ENCODE data around the gene ICAM3. TPM values are rescaled to one million over a fixed set of nuclear protein-coding genes. Genes with fewer than 3 reads are reported as not detected.
A peak's percentile ranks its signal among the peaks of the same experiment; 100 is the strongest.

ICAM3 gene
- total RNA-seq, 1 donor from 2014 or later, result 6.8 TPM

- DNase-seq (ENCODE audit: low read depth), result no peak
- Histone ChIP-seq H3K27me3 (ENCODE audit: control insufficient read depth, insufficient read depth, low read length) (no peaks in the 10 kb centered on the region), H3K36me3 (ENCODE audit: control insufficient read depth, insufficient read depth, low read length) (peaks cover 5% of the 10 kb centered on the region), H3K4me3 (ENCODE audit: low read depth, low read length) (peak overlapping the region; percentile 97)
- TF ChIP-seq, protein P1, sequence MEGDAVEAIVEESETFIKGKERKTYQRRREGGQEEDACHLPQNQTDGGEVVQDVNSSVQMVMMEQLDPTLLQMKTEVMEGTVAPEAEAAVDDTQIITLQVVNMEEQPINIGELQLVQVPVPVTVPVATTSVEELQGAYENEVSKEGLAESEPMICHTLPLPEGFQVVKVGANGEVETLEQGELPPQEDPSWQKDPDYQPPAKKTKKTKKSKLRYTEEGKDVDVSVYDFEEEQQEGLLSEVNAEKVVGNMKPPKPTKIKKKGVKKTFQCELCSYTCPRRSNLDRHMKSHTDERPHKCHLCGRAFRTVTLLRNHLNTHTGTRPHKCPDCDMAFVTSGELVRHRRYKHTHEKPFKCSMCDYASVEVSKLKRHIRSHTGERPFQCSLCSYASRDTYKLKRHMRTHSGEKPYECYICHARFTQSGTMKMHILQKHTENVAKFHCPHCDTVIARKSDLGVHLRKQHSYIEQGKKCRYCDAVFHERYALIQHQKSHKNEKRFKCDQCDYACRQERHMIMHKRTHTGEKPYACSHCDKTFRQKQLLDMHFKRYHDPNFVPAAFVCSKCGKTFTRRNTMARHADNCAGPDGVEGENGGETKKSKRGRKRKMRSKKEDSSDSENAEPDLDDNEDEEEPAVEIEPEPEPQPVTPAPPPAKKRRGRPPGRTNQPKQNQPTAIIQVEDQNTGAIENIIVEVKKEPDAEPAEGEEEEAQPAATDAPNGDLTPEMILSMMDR (IDR thresholded peaks at IDR 0.05; ENCODE audit: insufficient read depth, low read length, poor library complexity, severe bottlenecking), result peak; percentile 20
Observed at GRCh38 chr19:10332158-10332964, 7.1 kb downstream of the ICAM3 start.

DNA sequence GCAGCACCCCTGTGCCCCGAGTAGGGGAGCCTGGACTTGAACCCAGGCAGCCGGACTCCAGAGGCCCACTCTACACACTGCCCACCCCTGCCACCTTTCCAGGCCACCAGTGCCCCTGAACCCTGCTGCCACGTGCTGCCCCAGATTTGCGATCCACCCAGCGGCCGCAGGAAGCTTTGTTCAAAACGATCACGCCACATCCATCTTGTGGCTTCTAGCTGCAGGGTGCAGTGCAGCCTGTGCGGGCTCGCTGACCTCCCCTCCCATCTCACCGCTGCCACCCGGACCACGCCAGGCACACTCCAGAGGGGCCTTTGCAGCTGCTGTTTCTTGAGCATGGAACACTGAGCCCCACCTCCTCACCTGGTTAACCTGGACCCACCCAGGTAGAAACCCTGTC is 9.9 kb downstream of the ICAM3 start:
- Histone ChIP-seq H3K4me3 (ENCODE audit: low read depth, low read length) (no peak overlapping the region), H3K27me3 (ENCODE audit: control insufficient read depth, insufficient read depth, low read length) (no peaks in the 10 kb centered on the region), H3K36me3 (ENCODE audit: control insufficient read depth, insufficient read depth, low read length) (peaks cover 6% of the 10 kb centered on the region)
- no peak for DNase-seq (ENCODE audit: low read depth)
- TF ChIP-seq, protein P1 (IDR thresholded peaks at IDR 0.05; ENCODE audit: insufficient read depth, low read length, poor library complexity, severe bottlenecking), result no peak

GRCh38 chr19:10328558-10329429 is 10.6 kb downstream of the ICAM3 start:
- TF ChIP-seq, protein P1 (IDR thresholded peaks at IDR 0.05; ENCODE audit: insufficient read depth, low read length, poor library complexity, severe bottlenecking), result no peak
- Histone ChIP-seq H3K27me3 (ENCODE audit: control insufficient read depth, insufficient read depth, low read length) (no peaks in the 10 kb centered on the region), H3K4me3 (ENCODE audit: low read depth, low read length) (no peak overlapping the region), H3K36me3 (ENCODE audit: control insufficient read depth, insufficient read depth, low read length) (peaks cover 6% of the 10 kb centered on the region)
- no peak for DNase-seq (ENCODE audit: low read depth)

GRCh38 chr19:10327793-10328192 is 11.6 kb downstream of the ICAM3 start:
- Histone ChIP-seq H3K36me3 (ENCODE audit: control insufficient read depth, insufficient read depth, low read length) (peaks cover 6% of the 10 kb centered on the region), H3K27me3 (ENCODE audit: control insufficient read depth, insufficient read depth, low read length) (no peaks in the 10 kb centered on the region), H3K4me3 (ENCODE audit: low read depth, low read length) (no peak overlapping the region)
- DNase-seq (ENCODE audit: low read depth), result no peak
- TF ChIP-seq, protein P1 (IDR thresholded peaks at IDR 0.05; ENCODE audit: insufficient read depth, low read length, poor library complexity, severe bottlenecking), result no peak

DNA sequence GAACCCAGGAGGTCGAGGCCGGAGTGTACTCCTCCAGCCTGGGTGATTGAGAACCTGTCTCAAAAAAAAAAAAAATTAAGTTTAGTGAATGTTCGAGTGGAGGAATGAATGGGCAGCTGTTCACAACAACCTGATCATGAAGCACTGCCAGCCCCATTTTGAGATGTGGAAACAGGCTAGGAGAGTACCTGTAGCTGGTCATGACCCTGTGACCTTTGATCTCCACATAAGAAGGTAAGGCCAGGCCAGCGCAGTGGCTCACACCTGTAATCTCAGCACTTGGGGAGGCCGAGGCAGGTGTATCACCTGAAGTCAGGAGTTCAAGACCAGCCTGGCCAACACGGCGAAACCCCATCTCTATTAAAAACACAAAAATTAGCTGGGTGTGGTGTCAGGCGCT is 13.7 kb downstream of the ICAM3 start:
- no peak for DNase-seq (ENCODE audit: low read depth)
- Histone ChIP-seq H3K27me3 (ENCODE audit: control insufficient read depth, insufficient read depth, low read length) (no peaks in the 10 kb centered on the region), H3K4me3 (ENCODE audit: low read depth, low read length) (no peak overlapping the region), H3K36me3 (ENCODE audit: control insufficient read depth, insufficient read depth, low read length) (peaks cover 6% of the 10 kb centered on the region)
- TF ChIP-seq, protein P1 (IDR thresholded peaks at IDR 0.05; ENCODE audit: insufficient read depth, low read length, poor library complexity, severe bottlenecking), result no peak

Data from kidney epithelial cell (primary cell).